Astrocyte (in vitro differentiated cells and primary cell): Measurements from ENCODE around the gene YWHAE. TPM values are rescaled to one million over a fixed set of nuclear protein-coding genes. Genes with fewer than 3 reads are reported as not detected.

Experiments
- DNase-seq: peaks from one replicate; pipeline ENCODE4 v3.0.0-alpha.2; 2010; ENCODE audit warnings: low read depth
- FAIRE-seq: peaks from 2 replicates; lab custom pipeline; 2011; peaks lifted over from hg19 to GRCh38; lab: Jason Lieb, UNC
- H2AFZ ChIP-seq: 2 replicates; pipeline ENCODE4 v1.6.0; 2012; ENCODE audit warnings: low read depth, low read length, inconsistent platforms
- H3K27ac ChIP-seq: 2 replicates; pipeline ENCODE4 v1.5.1; 2011; ENCODE audit warnings: low read depth, low read length, inconsistent platforms
- H3K27me3 ChIP-seq: 2 replicates; pipeline ENCODE4 v1.6.0; 2011; ENCODE audit warnings: low read length, inconsistent platforms; ENCODE audit not compliant: insufficient read depth
- H3K36me3 ChIP-seq: 2 replicates; pipeline ENCODE4 v1.5.1; 2011; ENCODE audit warnings: low read length, inconsistent platforms; ENCODE audit not compliant: insufficient read depth
- H3K4me1 ChIP-seq: 2 replicates; pipeline ENCODE4 v1.5.1; 2011; ENCODE audit warnings: low read length, inconsistent platforms; ENCODE audit not compliant: insufficient read depth
- H3K4me2 ChIP-seq: 2 replicates; pipeline ENCODE4 v1.6.0; 2012; ENCODE audit warnings: low read length, inconsistent platforms
- H3K4me3 ChIP-seq: 2 replicates; pipeline ENCODE4 v1.5.1; 2011; ENCODE audit warnings: low read depth, mild to moderate bottlenecking, low read length, inconsistent platforms; ENCODE audit not compliant: insufficient read depth
- H3K79me2 ChIP-seq: 2 replicates; pipeline ENCODE4 v1.6.0; 2012; ENCODE audit warnings: mild to moderate bottlenecking, low read length, inconsistent platforms; ENCODE audit not compliant: insufficient read depth
- H3K9ac ChIP-seq: 2 replicates; pipeline ENCODE4 v1.6.0; 2012; ENCODE audit warnings: mild to moderate bottlenecking, low read length, inconsistent platforms
- H3K9me3 ChIP-seq: 2 replicates; pipeline ENCODE4 v1.5.1; 2012; ENCODE audit warnings: low read depth, mild to moderate bottlenecking, low read length, inconsistent platforms; ENCODE audit not compliant: insufficient read depth
- H4K20me1 ChIP-seq: 2 replicates; pipeline ENCODE4 v1.6.0; 2012; ENCODE audit warnings: low read length, inconsistent platforms; ENCODE audit not compliant: insufficient read depth
- H3K27ac Mint-ChIP-seq: one replicate; pipeline ENCODE4 v1.8.0; 2021; ENCODE audit warnings: mild to moderate bottlenecking, mixed read lengths; ENCODE audit not compliant: unreplicated experiment
- H3K27me3 Mint-ChIP-seq: one replicate; pipeline ENCODE4 v1.8.0; 2021; ENCODE audit warnings: low read depth, mixed read lengths; ENCODE audit not compliant: unreplicated experiment
- H3K36me3 Mint-ChIP-seq: one replicate; pipeline ENCODE4 v1.8.0; 2021; ENCODE audit warnings: low read depth, mixed read lengths; ENCODE audit not compliant: unreplicated experiment
- H3K4me1 Mint-ChIP-seq: one replicate; pipeline ENCODE4 v1.8.0; 2021; ENCODE audit warnings: low read depth, mixed read lengths; ENCODE audit not compliant: unreplicated experiment
- H3K4me3 Mint-ChIP-seq: one replicate; pipeline ENCODE4 v1.8.0; 2021; ENCODE audit warnings: mild to moderate bottlenecking, moderate library complexity, mixed read lengths; ENCODE audit not compliant: unreplicated experiment
- H3K9me3 Mint-ChIP-seq: one replicate; pipeline ENCODE4 v1.8.0; 2021; ENCODE audit warnings: mild to moderate bottlenecking, mixed read lengths; ENCODE audit not compliant: unreplicated experiment
- CTCF ChIP-seq: IDR thresholded peaks from 2 replicates; pipeline ENCODE4 v1.5.1; 2011; ENCODE audit warnings: low read depth, mild to moderate bottlenecking, inconsistent platforms, low read length, moderate library complexity; ENCODE audit not compliant: insufficient read depth
- EZH2 ChIP-seq: IDR thresholded peaks from 2 replicates; pipeline ENCODE4 v1.6.1; 2012; ENCODE audit warnings: mild to moderate bottlenecking, low read length, inconsistent platforms; ENCODE audit not compliant: insufficient read depth
- total RNA-seq: library from RNA; stranded (reverse); gene quantifications from 2 replicates; pipeline ENCODE4 v1.2.1, GENCODE V29; 2021

Gene YWHAE
- total RNA-seq, 1 donor from 2014 or later = 771 TPM

- no peak for FAIRE-seq
These were observed 35.3 kb upstream of the YWHAE start for GRCh38 chr17:1435326-1435725.

GRCh38 chr17:1434150-1434549 is 34.1 kb upstream of the YWHAE start:
- FAIRE-seq (no peak), DNase-seq (no peak)
- Histone ChIP-seq H3K27me3 (no peaks in the 10 kb centered on the region), H3K4me2 (no peak overlapping the region), H3K4me3 (no peak overlapping the region), H3K9me3 (no peaks in the 10 kb centered on the region), H3K4me1 (peaks cover 12% of the 10 kb centered on the region), H3K79me2 (peaks cover 97% of the 10 kb centered on the region), H3K9ac (no peak overlapping the region), H3K27ac (no peak overlapping the region), H2AFZ (no peak overlapping the region), H4K20me1 (peaks cover 84% of the 10 kb centered on the region), H3K36me3 (peaks cover 32% of the 10 kb centered on the region)
- Mint-ChIP-seq H3K4me1 (peaks cover 36% of the 10 kb centered on the region), H3K4me3 (no peak overlapping the region), H3K36me3 (peaks cover 22% of the 10 kb centered on the region), H3K27me3 (no peaks in the 10 kb centered on the region), H3K27ac (no peak overlapping the region), H3K9me3 (no peaks in the 10 kb centered on the region)
- TF ChIP-seq EZH2 (no peak), CTCF (no peak)

More at GRCh38 chr17:1435326-1435725, 35.3 kb upstream of the YWHAE start:
- Histone ChIP-seq H3K79me2 (peaks cover 96% of the 10 kb centered on the region), H3K4me2 (no peak overlapping the region), H3K36me3 (peaks cover 32% of the 10 kb centered on the region), H3K4me3 (no peak overlapping the region), H2AFZ (no peak overlapping the region), H3K27me3 (no peaks in the 10 kb centered on the region), H3K9ac (no peak overlapping the region), H3K27ac (no peak overlapping the region), H3K4me1 (peaks cover 16% of the 10 kb centered on the region), H3K9me3 (no peaks in the 10 kb centered on the region), H4K20me1 (peaks cover 83% of the 10 kb centered on the region)
- Mint-ChIP-seq H3K4me1 (peaks cover 36% of the 10 kb centered on the region), H3K9me3 (no peaks in the 10 kb centered on the region), H3K27me3 (no peaks in the 10 kb centered on the region), H3K27ac (no peak overlapping the region), H3K36me3 (peaks cover 21% of the 10 kb centered on the region), H3K4me3 (no peak overlapping the region)
- TF ChIP-seq EZH2 (no peak), CTCF (no peak)
- DNase-seq = no peak

- Histone ChIP-seq H3K27me3 (no peaks in the 10 kb centered on the region), H3K36me3 (peaks cover 26% of the 10 kb centered on the region), H3K4me1 (no peaks in the 10 kb centered on the region), H3K4me3 (no peak overlapping the region), H3K79me2 (peaks cover 95% of the 10 kb centered on the region), H3K9ac (no peak overlapping the region), H3K27ac (no peak overlapping the region), H4K20me1 (peaks cover 84% of the 10 kb centered on the region), H3K4me2 (no peak overlapping the region), H2AFZ (no peak overlapping the region), H3K9me3 (no peaks in the 10 kb centered on the region)
- no peak overlapping the region for H3K27ac Mint-ChIP-seq
- peaks cover 22% of the 10 kb centered on the region for H3K4me1 Mint-ChIP-seq
- no peak overlapping the region for H3K4me3 Mint-ChIP-seq
- no peak for FAIRE-seq
- TF ChIP-seq CTCF (no peak), EZH2 (no peak)
- no peaks in the 10 kb centered on the region for H3K27me3 Mint-ChIP-seq
- peaks cover 19% of the 10 kb centered on the region for H3K36me3 Mint-ChIP-seq
- DNase-seq = no peak
- no peaks in the 10 kb centered on the region for H3K9me3 Mint-ChIP-seq
These were observed 31.6 kb upstream of the YWHAE start for GRCh38 chr17:1431631-1432104.
